ENCODE results near the gene SSC5D. TPM values are rescaled to one million over a fixed set of nuclear protein-coding genes. Genes with fewer than 3 reads are reported as not detected.
"Not testable (repeated sequence)": the region's sequence is repeated elsewhere in the genome, so short reads cannot be mapped to it uniquely, and the experiment has no call there.

Gene SSC5D
- total RNA-seq, 1 experiment from 2014 or later, result 0.26 TPM

DNA sequence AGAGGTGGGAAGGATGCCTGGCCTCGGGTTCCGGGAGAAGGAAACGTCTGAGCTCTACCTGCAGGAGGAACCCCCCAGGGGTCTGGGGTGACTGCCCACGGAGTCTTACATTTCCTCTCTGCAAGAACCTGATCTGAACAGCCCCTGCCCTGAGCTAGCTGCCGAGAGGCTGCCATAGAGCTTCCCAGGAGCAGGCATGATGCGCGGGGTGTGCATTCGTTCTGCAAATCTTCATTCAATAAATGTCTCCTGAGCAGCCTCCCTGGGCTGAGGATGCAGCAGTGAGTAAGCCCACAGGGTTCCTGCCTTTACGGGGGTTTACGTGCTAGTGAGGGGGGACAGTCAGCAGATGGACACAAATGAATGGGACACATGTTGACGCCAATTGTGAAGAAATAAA lies 43.6 kb upstream of the SSC5D start:
- intact Hi-C loops (cut with micrococcal nuclease; ENCODE audit: unreplicated experiment), result no loop called here
- Mint-ChIP-seq H3K4me3 (ENCODE audit: low read depth, unreplicated experiment) (no peak overlapping the region), H3K27me3 (ENCODE audit: unreplicated experiment) (no peaks in the 10 kb centered on the region), H3K9me3 (ENCODE audit: low read depth, unreplicated experiment) (no peaks in the 10 kb centered on the region), H3K4me1 (ENCODE audit: low read depth, unreplicated experiment) (peaks cover 13% of the 10 kb centered on the region), H3K36me3 (ENCODE audit: insufficient read depth, unreplicated experiment) (no peaks in the 10 kb centered on the region), H3K27ac (ENCODE audit: unreplicated experiment) (no peak overlapping the region)
- CTCF ChIA-PET, result interaction anchor here (1.2 kb wide), 1 partner anchor 23 kb away, joined by 3 read pairs; no protein-coding TSS in a partner anchor
- BruUV-seq (replicated peaks), result no TSS peak
- TF ChIP-seq, protein P1, sequence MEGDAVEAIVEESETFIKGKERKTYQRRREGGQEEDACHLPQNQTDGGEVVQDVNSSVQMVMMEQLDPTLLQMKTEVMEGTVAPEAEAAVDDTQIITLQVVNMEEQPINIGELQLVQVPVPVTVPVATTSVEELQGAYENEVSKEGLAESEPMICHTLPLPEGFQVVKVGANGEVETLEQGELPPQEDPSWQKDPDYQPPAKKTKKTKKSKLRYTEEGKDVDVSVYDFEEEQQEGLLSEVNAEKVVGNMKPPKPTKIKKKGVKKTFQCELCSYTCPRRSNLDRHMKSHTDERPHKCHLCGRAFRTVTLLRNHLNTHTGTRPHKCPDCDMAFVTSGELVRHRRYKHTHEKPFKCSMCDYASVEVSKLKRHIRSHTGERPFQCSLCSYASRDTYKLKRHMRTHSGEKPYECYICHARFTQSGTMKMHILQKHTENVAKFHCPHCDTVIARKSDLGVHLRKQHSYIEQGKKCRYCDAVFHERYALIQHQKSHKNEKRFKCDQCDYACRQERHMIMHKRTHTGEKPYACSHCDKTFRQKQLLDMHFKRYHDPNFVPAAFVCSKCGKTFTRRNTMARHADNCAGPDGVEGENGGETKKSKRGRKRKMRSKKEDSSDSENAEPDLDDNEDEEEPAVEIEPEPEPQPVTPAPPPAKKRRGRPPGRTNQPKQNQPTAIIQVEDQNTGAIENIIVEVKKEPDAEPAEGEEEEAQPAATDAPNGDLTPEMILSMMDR (IDR thresholded peaks at IDR 0.05; ENCODE audit: unreplicated experiment), result no peak
- no peak for DNase-seq

DNA sequence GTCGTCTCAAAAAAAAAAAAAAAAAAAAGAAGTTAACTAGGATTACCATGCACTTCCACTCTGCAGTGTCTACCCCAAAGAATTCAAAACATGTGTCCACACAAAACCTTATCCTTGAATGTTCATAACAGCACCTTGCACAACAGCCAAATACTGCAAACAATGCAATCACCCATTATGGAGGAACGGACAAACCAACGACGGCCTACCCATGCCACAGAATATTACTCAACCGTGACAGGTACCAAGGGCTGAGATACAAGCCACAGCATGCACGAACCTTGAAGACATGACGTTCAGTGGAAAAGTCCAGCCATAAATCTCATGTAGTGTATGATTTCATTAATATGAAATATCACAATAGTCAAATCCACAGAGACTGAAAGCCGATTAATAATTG lies 42.2 kb upstream of the SSC5D start:
- no peak overlapping the region for H3K4me3 Mint-ChIP-seq (ENCODE audit: low read depth, unreplicated experiment)
- CTCF ChIA-PET, result no interaction called here
- TF ChIP-seq, protein P1 (IDR thresholded peaks at IDR 0.05; ENCODE audit: unreplicated experiment), result no peak
- no peak overlapping the region for H3K27ac Mint-ChIP-seq (ENCODE audit: unreplicated experiment)
- no peaks in the 10 kb centered on the region for H3K27me3 Mint-ChIP-seq (ENCODE audit: unreplicated experiment)
- H3K4me1 Mint-ChIP-seq (ENCODE audit: low read depth, unreplicated experiment), result peaks cover 8% of the 10 kb centered on the region
- DNase-seq, result no peak
- intact Hi-C loops (cut with micrococcal nuclease; ENCODE audit: unreplicated experiment), result no loop called here
- BruUV-seq (replicated peaks), result no TSS peak
- no peaks in the 10 kb centered on the region for H3K36me3 Mint-ChIP-seq (ENCODE audit: insufficient read depth, unreplicated experiment)
- H3K9me3 Mint-ChIP-seq (ENCODE audit: low read depth, unreplicated experiment), result no peaks in the 10 kb centered on the region

- intact Hi-C loops (cut with micrococcal nuclease; ENCODE audit: unreplicated experiment), result no loop called here
- H3K9me3 Mint-ChIP-seq (ENCODE audit: low read depth, unreplicated experiment), result no peaks in the 10 kb centered on the region
- peaks cover 7% of the 10 kb centered on the region for H3K36me3 Mint-ChIP-seq (ENCODE audit: insufficient read depth, unreplicated experiment)
- H3K27me3 Mint-ChIP-seq (ENCODE audit: unreplicated experiment), result no peaks in the 10 kb centered on the region
- TF ChIP-seq, protein P1 (IDR thresholded peaks at IDR 0.05; ENCODE audit: unreplicated experiment), result no peak
- DNase-seq, result peak; percentile 58
- H3K27ac Mint-ChIP-seq (ENCODE audit: unreplicated experiment), result no peak overlapping the region
- no peak overlapping the region for H3K4me3 Mint-ChIP-seq (ENCODE audit: low read depth, unreplicated experiment)
- BruUV-seq (replicated peaks), result no TSS peak
- CTCF ChIA-PET, result interaction anchor here (0.6 to 0.7 kb wide), 2 partner anchors 26 to 480 kb away, joined by 3 to 6 read pairs; no protein-coding TSS in a partner anchor
- no peaks in the 10 kb centered on the region for H3K4me1 Mint-ChIP-seq (ENCODE audit: low read depth, unreplicated experiment)
These were observed 40.6 kb upstream of the SSC5D start for GRCh38 chr19:55447421-55448174.

GRCh38 chr19:55448175-55448490 lies 40.1 kb upstream of the SSC5D start:
- DNase-seq; H3K27me3 Mint-ChIP-seq (ENCODE audit: unreplicated experiment); BruUV-seq (replicated peaks); H3K4me3 Mint-ChIP-seq (ENCODE audit: low read depth, unreplicated experiment); H3K4me1 Mint-ChIP-seq (ENCODE audit: low read depth, unreplicated experiment); H3K9me3 Mint-ChIP-seq (ENCODE audit: low read depth, unreplicated experiment); H3K27ac Mint-ChIP-seq (ENCODE audit: unreplicated experiment); intact Hi-C loops (cut with micrococcal nuclease; ENCODE audit: unreplicated experiment); CTCF ChIA-PET: not testable (repeated sequence)
- H3K36me3 Mint-ChIP-seq (ENCODE audit: insufficient read depth, unreplicated experiment), result peaks cover 11% of the 10 kb centered on the region

- TF ChIP-seq, protein P1 (IDR thresholded peaks at IDR 0.05; ENCODE audit: unreplicated experiment), result no peak
These were observed 38.8 kb upstream of the SSC5D start for GRCh38 chr19:55449469-55449868.

More at GRCh38 chr19:55449469-55449868, 38.8 kb upstream of the SSC5D start:
- CTCF ChIA-PET, result interaction anchor here (0.6 kb wide), 1 partner anchor 245 kb away, joined by 4 read pairs; no protein-coding TSS in a partner anchor
- no peak overlapping the region for H3K27ac Mint-ChIP-seq (ENCODE audit: unreplicated experiment)
- peaks cover 16% of the 10 kb centered on the region for H3K36me3 Mint-ChIP-seq (ENCODE audit: insufficient read depth, unreplicated experiment)
- no peak for DNase-seq
- peaks cover 17% of the 10 kb centered on the region for H3K27me3 Mint-ChIP-seq (ENCODE audit: unreplicated experiment)
- H3K4me1 Mint-ChIP-seq (ENCODE audit: low read depth, unreplicated experiment), result no peaks in the 10 kb centered on the region
- no peak overlapping the region for H3K4me3 Mint-ChIP-seq (ENCODE audit: low read depth, unreplicated experiment)
- no TSS peak for BruUV-seq (replicated peaks)
- intact Hi-C loops (cut with micrococcal nuclease; ENCODE audit: unreplicated experiment), result no loop called here
- no peaks in the 10 kb centered on the region for H3K9me3 Mint-ChIP-seq (ENCODE audit: low read depth, unreplicated experiment)

Data from Calu3 (cell line).